Skeletal muscle cell (primary cell): ENCODE results near the gene C8G.
A peak's percentile ranks its signal among the peaks of the same experiment; 100 is the strongest.

Experiments
- DNase-seq: peaks from one replicate; pipeline ENCODE4 v3.0.0-alpha.2; 2010; ENCODE audit warnings: low read depth
- H3K4me3 ChIP-seq: 2 replicates; pipeline ENCODE4 v1.5.1; 2011; ENCODE audit warnings: low read depth, mild to moderate bottlenecking, control low read depth, low read length, moderate library complexity

The C8G gene

GRCh38 chr9:136962701-136963248 lies 17.7 kb downstream of the C8G start:
- no peak overlapping the region for H3K4me3 ChIP-seq
- no peak for DNase-seq

GRCh38 chr9:136963341-136963740 lies 18.3 kb downstream of the C8G start:
- no peak overlapping the region for H3K4me3 ChIP-seq
- no peak for DNase-seq

- no peak overlapping the region for H3K4me3 ChIP-seq
- DNase-seq = no peak
Measured at GRCh38 chr9:136963751-136964150, 18.7 kb downstream of the C8G start.

- no peak overlapping the region for H3K4me3 ChIP-seq
- no peak for DNase-seq
Measured at GRCh38 chr9:136964171-136964689, 19.2 kb downstream of the C8G start.

- no peak for DNase-seq
- no peak overlapping the region for H3K4me3 ChIP-seq
Measured at GRCh38 chr9:136964833-136965422, 19.9 kb downstream of the C8G start.

GRCh38 chr9:136965771-136966484 lies 20.9 kb downstream of the C8G start:
- DNase-seq = no peak
- no peak overlapping the region for H3K4me3 ChIP-seq

GRCh38 chr9:136968333-136969127 lies 23.5 kb downstream of the C8G start:
- H3K4me3 ChIP-seq = no peak overlapping the region
- no peak for DNase-seq

GRCh38 chr9:136969150-136969549 lies 24.1 kb downstream of the C8G start:
- DNase-seq = no peak
- H3K4me3 ChIP-seq = no peak overlapping the region

GRCh38 chr9:136969774-136970173 lies 24.7 kb downstream of the C8G start:
- DNase-seq = no peak
- H3K4me3 ChIP-seq = no peak overlapping the region

GRCh38 chr9:136970361-136970760 lies 25.3 kb downstream of the C8G start:
- DNase-seq = no peak
- H3K4me3 ChIP-seq = no peak overlapping the region

- no peak for DNase-seq
- no peak overlapping the region for H3K4me3 ChIP-seq
Measured at GRCh38 chr9:136971746-136972145, 26.7 kb downstream of the C8G start.

GRCh38 chr9:136972335-136972734 lies 27.3 kb downstream of the C8G start:
- DNase-seq = no peak
- H3K4me3 ChIP-seq = no peak overlapping the region

- no peak for DNase-seq
- no peak overlapping the region for H3K4me3 ChIP-seq
Measured at GRCh38 chr9:136972743-136973142, 27.7 kb downstream of the C8G start.

GRCh38 chr9:136973618-136974617 lies 28.9 kb downstream of the C8G start:
- no peak for DNase-seq
- no peak overlapping the region for H3K4me3 ChIP-seq

GRCh38 chr9:136974817-136975535 lies 29.9 kb downstream of the C8G start:
- no peak overlapping the region for H3K4me3 ChIP-seq
- no peak for DNase-seq

GRCh38 chr9:136975644-136976043 lies 30.6 kb downstream of the C8G start:
- no peak for DNase-seq
- H3K4me3 ChIP-seq = no peak overlapping the region

GRCh38 chr9:136977223-136977622 lies 32.2 kb downstream of the C8G start, which contains the start of gene PTGDS:
PTGDS (plus strand) TSS chr9:136977504; CDS start chr9:136977579, 75 bp downstream.
- no peak for DNase-seq

GRCh38 chr9:136977649-136978072 lies 32.6 kb downstream of the C8G start:
- DNase-seq = no peak
- H3K4me3 ChIP-seq = peak overlapping the region; percentile 60

More at GRCh38 chr9:136977223-136977622, 32.2 kb downstream of the C8G start, which contains the start of gene PTGDS:
- H3K4me3 ChIP-seq = peak within 1 kb of the TSS; percentile 60
